DMS 273 (cell line): ENCODE data around the gene TCF7.
A peak's percentile ranks its signal among the peaks of the same experiment; 100 is the strongest.

Experiments
- DNase-seq: peaks from one replicate; lab custom pipeline; 2025; ENCODE audit not compliant: unreplicated experiment; lab: John Stamatoyannopoulos, UW

The TCF7 gene

DNA sequence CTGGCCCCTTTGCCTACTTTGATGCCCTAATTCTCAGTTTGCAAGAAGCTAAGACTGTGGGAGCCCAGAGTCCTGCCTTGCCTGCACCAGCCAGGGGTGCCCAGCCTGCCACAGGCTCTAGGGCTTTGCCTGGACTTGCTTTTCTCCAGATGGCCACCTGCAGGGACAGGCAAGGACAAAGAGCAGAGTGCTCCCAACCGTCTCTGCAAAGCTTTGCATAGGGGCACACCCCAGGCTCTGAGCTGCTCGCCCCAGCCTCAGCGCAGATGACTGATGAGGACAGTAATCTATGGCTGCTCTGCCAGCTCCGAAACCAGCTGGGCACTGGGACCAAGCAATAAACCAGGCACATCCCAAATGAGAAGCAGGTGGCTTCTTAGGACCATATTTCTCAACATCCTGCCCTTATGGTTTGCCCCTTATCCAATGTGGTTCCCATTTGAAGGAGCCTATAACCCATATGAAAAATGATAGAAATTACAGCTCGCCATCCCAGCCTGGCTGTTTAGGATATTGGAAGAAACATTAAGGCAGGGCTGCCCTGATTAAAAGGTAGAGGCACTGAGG, 25.4 kb upstream of the TCF7 start:
- peak; percentile 53 for DNase-seq

DNA sequence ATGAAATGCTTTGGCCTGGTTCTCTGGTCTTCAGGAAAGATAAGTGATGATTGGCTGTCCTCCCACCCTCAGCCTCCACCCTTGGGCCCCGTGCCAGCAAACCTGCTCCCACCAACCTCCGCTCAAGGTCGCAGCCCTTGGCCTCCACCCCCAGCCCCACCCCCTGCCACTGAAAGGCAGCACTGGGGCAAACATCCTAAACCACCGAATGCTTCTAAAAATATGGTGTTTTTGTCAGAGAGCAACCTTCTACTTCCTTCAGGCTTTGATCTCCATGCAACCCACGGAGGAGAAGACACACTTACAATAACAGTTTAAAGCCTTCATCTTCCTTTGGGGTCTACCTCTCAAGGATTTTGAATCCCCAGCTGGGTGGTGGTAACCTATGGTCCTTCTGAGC, 24.0 kb upstream of the TCF7 start:
- no peak for DNase-seq

DNA sequence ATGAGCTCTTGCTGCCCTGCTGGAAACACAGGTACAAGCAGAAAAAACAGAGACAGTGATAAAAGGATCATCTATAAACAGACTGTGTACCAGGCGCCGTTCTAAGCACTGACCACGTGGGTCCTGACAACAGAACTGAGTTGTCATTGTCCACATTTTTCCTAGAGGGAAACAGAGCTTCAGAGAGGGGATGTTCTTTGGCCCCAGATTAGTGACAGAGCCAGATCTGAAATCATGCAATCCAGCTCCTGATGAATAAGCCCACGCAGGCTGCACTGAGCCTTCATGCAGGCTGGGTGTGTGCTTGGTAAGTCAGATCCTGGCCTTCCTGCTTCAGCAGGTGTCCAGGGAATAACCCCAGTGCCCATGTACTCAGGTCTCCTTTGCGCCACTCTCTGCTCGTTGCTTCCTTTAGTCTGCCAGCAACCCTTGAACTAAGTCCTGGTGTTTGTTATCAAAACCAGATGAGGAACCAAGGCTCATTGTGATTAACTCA, 22.8 kb upstream of the TCF7 start:
- DNase-seq, result no peak

DNA sequence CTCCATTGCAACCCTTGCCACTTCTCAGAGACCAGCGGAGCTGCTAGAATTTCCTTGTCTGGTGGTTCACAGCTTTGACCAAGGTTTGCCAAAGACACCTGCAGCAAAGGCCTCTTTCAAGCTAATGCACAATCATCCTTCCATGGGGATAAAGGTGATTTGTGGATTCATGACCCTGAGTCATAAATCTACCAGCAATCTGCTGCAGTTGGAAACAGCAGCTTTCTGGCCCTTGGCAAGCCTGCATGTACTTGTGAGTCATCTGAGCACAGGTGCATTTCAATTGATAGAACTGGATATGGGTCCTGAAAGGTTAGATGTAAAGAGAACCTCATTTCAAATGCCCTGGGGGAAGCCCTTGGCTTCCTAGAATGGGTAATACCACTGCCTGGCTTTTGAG, 21.6 kb upstream of the TCF7 start:
- peak; percentile 60 for DNase-seq

DNA sequence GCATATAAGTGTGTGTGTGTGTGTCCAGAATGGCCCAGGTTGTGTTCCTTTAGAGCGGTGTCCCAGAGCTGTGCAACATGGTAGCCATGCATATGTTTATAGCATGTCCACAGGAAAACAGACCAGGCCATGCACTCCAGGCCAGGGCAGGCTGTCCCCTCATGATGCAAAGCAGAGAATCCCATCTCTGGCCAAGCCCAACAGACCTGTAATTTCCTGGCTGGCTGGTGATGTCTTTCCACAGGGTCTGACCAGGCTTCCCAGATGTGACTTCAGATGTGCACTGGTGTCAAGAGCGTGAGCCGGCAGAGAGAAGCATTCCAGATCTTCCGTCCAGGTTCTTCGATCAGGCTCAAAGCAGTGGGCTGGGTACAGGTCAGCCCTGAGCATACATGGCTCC, 21.1 kb upstream of the TCF7 start:
- no peak for DNase-seq

DNA sequence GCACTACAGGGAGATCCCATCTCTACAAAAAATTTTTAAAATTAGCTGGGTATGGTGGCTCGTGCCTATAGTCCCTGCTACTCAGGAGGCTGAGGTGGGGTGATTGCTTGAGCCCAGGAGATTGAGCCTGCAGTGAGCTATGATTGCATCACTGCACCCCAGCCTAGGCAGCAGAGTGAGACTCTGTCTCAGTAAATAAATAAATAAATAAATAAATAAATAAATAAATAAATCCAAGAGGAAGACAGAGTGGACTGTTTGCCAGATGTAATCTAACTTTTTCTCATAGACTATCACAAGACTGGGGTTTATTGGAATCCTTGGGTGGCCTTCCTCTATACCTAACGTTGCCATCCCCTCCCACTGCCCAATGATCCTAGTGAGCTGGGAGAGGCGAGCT, 19.2 kb upstream of the TCF7 start:
- no peak for DNase-seq

DNA sequence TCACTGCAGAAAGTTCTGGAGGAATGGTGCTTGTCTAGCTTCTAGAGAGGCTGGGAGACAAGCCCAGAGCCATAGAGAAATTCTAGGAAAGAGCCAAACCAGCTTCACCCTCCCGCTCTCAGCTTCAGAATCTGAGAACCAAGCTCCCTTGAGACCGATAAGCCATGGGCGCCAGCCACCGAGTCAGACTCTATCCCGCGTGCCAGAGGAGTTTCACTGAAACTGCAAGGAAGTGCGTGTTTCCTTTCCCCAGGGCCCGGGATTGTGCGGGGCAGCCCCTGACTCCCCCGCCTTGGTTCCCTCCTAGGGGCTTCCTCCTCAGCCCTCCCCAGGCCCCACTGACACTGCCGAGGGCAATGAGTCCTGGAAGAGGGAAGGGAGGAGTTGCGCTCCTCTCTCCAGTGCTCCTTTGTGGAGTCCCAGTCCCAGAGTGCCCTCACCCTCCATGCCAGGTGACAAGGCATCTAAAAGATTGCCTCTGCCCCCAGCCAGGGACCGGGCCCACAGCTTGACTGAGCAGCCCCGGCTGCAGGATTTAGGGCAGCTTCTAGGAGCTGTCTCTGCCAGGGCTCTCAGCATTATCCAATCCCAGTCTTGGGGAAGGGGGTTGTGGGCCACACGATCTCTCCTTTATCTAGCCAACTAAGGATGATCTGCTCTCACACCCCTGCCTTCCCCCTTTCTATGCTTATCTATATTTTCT, 18.4 kb upstream of the TCF7 start:
- no peak for DNase-seq

DNA sequence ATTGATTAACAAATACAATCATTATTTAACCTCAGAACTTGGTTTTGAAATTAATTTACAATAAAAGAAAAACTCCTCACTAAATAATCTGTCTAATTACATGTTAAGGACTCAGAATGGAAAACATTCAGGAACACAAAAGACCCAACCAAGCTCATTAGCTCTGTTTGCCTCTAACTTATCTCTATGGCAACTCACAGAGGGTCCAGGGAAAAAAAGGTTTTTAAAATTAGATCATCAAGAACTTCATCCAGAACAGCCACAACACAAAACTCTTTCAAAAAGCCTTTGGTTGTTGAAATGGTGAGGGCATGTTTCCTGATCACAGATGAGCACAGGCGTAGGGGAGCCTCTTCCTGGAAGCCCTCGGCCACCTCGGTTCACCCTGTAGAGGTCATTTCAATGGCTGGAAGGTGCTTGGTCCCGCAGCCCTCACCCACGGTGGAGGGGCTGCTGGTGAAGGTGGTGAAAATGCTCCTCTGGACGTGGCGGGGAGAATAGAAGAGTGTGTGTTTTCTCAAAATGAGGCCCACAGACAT, 17.2 kb upstream of the TCF7 start:
- DNase-seq, result no peak

DNA sequence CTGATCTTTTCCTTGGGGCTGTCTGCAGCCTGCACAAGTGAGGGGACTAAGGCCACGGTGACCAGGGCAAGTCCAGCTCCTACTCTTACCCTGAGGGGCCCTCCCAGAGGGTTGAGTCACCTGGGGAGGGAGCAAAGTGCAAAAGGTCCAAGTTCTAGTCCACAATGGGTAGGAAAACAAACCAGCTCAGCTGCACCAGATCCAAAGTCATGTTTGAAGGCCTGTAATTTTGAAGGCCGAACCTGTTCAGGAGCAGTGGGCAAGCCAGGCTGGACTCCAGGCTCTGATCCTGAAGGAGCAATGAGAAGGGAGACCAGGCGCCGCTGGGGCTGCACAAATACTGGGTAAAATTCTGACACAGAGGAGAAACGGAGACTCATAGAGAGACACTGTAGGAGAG, 15.8 kb upstream of the TCF7 start:
- DNase-seq, result no peak

DNA sequence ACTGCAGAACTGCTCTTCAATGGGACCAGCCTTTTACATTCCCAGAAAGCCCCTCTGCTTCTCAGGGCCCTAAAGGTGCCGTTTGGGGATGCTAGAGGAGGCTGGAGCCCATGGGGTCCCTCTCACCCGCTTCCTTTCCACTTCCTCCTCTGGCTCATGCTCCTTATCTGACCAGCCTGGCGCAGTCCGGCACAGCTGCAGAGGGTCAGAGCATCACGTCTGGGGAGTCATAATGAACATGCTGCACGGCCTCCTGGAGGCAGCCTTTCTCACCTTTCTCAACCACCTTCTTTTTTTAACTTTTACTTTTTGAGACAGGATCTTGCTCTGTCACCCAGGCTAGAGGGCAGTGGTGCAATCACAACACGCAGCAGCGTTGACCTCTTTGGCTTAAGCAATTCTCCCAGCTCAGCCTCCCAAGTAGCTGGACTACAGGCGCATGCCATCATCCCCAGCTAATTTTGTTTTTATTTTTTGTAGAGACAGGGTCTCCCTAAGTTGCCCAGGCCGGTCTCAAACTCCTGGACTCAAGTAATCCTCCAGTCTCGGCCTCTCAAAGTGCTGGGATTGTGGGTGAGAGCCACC, 15.1 kb upstream of the TCF7 start:
- DNase-seq, result no peak

DNA sequence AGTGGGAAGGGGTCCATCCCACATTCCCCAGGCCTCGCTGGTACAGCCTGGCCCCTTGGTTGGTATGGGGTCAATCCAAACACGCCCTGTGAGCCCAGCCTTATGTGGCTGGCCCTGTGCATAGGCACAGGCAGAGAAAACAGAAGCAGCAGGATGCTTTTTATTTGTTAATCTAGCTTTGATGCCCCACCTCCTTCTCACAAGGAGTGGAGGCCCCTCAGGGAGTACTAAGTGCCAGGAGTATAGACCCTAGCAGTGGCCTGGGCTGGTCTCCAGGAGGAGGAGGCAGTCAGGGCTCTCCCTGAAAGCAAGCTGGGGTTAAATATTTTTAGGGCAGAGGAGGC, 14.6 kb upstream of the TCF7 start:
- DNase-seq, result no peak

DNA sequence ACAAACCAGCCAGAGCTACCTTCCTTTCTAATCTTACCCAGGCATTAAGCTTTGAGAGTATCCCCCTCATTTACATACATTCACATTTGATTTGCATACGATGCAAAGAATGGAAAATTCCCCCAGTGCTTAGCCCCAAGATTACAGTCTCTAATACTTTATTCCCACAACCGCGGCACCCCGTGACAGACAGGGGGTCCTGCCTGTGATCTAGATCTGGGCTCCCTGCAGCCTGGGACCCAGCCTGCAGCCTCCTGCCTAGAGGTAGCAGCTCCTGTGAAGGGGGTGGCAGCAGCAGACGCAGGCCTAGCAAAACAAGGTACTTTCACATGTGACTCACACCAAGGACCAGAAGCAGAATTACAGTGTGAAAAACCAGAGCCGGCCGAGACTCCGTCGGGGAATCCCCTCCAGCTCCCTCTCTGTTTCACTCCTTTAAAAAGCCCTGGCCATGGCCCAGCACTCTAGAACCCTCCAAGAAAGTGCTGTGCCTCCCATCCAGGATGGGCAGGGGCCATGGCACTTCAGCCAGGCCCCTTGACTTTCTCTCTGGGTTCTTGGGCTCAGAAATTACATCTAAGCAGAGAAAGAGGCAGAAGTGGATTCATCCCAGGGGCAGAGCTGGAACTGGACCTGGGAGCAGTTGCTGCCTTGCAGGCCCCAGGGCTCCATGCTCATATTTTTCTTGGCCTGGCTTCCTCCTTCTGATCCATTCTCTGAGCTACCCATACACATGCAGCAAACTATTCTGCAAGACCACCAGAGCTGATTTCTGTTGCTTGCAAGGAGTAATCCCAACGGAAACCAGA, 14.0 kb upstream of the TCF7 start:
- no peak for DNase-seq

DNA sequence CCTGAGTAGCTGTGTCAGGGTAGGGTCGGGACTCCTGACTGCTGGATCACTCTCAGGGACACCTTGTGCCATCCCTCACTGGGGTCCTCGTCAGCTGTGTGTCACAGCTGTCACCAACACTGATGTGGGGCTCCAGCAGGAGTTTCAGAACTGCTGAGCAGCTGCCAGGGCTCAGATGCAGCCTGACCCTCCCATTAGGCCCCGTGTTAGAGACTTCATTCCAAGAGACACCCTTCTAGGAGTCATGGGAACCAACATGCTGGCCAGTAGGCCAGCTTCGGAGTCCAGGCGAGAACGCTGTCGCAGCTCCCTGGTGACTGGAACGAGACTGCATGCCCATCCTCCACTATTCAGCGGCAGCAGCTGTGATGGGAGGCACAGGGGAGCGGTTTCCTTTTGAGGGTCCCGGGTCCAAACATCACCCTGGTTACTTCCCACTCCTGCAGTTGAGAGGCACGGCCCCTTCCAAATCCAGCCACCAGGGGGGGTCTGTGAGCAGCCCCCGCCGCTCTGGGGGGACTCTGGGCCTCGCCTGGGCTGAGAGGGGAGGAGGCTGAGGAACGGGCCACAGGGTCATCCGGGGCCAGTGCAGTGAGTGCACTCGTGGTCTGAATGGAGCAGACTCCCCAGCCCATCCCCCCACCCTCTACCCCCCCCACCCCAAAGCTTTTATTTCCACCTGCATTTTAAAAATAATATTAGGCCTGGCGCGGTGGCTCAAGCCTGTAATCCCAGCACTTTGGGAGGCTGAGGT, 12.6 kb upstream of the TCF7 start:
- DNase-seq, result peak; percentile 86

DNA sequence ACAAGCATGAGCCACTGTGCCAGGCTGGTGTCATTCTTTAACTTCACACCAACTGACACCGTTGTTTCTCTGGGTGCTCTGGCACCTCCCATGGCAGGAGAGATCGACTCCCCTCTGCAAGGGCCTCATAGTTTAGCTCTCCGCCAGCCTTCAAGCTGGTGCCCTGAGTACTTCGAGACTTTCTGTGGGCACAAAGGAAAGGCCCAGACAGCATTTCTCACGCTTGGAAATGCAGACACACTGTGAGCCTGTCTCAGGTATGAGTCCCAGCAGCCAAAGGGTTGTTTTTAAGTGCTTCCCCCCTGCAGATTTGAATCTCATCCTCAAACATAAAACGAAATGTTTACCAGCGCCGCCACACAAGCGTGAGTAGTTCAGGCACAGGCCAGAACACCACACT, 11.1 kb upstream of the TCF7 start:
- no peak for DNase-seq

DNA sequence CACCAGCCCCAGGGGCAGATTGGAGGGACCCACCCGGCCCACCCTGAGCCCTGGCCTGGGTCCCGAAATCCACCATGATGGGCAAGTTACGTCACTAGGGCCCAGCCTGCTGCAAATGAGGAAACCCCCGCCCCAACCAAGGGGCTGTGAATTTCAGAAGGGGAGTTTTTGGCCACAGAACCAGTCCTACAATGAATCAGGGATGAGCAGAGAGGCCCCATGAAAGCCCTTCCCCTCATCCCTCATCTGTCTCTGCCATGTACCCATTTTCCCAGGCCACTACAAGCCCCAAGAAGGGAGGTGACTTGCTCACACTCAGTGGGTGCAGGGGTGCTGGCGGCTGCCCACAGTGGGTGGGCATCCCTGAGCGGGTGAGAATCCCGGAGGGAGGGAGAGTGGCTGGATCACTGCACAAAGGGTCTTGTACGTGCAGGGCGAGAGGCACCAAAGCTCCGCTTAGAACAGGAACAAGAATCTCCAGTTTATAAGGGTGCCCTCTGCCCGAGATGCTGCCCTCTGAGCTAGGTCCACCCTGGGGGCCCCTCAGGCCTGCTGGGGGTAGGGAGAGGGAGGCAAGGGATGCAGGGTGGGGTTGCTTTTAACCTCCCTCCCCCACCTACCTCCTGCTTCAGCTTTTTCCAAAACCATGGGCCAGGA, 10.4 kb upstream of the TCF7 start:
- DNase-seq, result no peak

DNA sequence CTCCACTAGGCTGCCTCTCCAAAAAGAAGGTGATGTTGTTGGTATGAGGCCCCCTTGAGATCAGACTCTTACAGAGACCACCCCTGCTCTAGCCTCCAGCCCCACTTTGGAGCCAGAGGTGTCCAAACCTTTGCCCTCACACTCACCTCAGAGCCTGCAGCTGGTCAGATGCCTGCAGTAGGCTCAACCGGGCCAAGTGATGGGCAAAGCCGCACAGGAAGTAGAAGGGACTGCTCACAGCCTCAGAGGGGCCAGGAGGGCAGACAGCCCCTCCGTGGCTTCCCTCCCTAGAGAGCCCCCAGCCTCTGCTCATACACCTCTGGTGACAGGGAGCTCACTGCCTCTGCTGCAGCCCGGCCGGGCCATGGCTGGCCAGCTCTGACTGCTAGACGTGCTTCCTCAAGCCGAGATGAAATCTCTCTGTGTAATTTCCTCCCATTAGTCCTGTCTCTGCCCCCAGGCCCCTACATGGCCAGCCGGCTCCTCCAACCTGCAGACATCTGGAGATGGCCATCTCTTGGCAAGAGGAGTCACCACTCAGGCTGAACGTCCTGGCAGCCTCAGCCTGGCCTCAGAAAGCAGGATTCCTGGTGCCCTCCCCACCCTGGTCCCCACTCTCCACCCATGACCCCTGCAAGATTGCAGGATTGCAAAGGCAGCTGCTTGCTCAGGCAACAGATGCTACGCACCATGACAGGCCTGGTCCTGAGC, 7.3 kb upstream of the TCF7 start:
- no peak for DNase-seq

DNA sequence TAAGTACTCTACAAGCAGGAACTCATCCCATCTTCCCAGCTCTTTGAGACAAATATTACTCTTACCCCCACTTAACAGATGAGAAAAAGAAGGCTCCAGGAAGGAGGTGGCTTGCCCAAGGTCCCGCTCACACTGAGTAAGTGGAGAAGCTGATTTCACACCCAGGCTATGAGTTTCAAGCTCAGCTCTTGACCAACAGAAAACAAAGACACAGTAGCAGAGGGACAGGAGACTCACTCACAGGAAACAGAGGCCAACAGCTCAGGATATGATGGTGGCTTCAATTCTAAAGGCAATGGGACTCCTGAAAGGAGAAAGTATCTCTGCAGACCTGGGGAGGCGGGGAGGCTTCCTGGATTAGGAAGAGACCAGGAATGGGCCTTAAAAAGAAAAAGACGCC, 6.7 kb upstream of the TCF7 start:
- DNase-seq, result no peak

DNA sequence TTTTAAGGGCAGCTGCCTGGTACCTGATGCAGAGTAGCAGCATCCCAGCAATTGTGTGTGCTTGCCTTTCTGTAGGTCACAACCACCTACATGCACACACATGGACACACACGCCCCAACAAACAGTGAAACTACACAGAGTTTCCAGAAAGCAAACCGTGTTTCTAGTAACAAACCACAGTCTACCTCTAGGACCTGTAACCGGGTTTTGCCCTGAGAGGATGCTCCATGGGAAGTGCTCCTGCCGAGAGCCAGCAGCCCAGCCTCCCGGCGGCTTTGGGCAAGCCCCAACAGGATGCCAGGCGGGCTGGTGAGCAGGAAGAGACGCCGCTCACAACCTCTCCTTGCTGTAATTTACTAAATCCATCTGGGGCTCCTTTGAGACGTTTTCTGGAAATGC, 4.1 kb upstream of the TCF7 start:
- DNase-seq, result peak; percentile 67

DNA sequence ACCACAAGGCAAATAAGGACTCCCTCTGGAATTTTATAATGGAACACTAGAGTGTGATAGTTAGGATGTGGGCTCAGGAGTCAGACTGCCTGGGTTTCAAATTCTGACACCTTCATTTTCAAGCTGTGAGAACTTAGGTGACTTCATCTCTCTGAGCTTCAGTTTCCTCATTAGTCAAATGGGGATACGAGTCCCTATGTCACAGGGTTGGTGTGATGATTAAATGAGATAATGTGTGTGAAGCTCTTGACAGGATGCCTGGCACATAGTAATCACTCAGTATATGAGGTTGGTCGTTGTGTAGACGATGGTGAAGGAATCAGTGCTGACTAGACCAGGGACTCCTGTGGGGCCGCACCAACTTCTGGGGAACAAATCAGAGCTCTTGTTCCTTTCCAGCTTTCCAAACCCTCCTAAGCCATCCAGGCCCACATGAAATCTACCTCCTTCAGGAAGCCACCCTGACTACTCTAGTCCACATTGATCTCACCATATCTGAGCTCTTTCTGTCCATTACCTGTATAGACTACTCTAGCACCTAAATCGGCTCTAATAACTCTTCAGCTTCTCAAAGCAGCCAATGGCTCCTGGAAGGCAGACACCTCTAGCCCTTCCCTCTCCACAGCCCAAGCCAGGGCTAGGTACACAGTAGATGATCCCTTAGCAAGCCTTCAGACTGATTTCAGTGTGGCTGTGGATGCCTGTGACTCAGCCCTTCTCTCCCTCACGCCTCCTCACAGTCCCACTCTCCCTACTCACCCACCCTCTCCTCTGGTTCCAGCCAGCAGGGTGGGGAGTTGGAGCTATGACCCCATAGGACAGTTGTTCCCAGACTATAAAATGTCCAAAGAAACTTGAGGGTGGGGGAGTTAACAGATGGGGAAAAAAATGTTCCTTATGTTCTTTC, 2.5 kb upstream of the TCF7 start:
- peak; percentile 38 for DNase-seq
